HCT116 (cell line): ENCODE measurements around the gene C7orf33. TPM values are rescaled to one million over a fixed set of nuclear protein-coding genes. Genes with fewer than 3 reads are reported as not detected.

Experiments used
- ATAC-seq: fragments of 200-7000 bp; cut with Tn5 transposase; 2 replicates; pipeline ENCODE4 v1.9.1; 2020; ENCODE audit warnings: mild to moderate bottlenecking, moderate library complexity
- Bru-seq: library from RNA; stranded (reverse); fragments of 400-500 nt; gene quantifications from one replicate; lab custom pipeline; 2021; lab: Mats Ljungman, UMichigan
- BruChase-seq, 2 experiments: library from RNA; stranded (reverse); fragments of 400-500 nt; gene quantifications; one replicate each; lab custom pipeline; 2021; lab: Mats Ljungman, UMichigan
- BruUV-seq: library from RNA; stranded (reverse); fragments of 400-500 nt; replicated peaks from 2 replicates; lab custom pipeline; 2021; lab: Mats Ljungman, UMichigan
- CTCF ChIA-PET: fragments of 300-600 bp; sonication (Branson Sonifier 250); formaldehyde crosslinking; loops from one replicate; lab custom pipeline; 2021; ENCODE audit warnings: antibody characterized with exemption; lab: Charles Lee
- POLR2A ChIA-PET: fragments of 300-600, 350-600 bp; sonication (Branson Sonifier 250); formaldehyde crosslinking; loops from one replicate; lab custom pipeline; 2021; ENCODE audit warnings: antibody characterized with exemption; lab: Charles Lee
- RAD21 ChIA-PET, 2 experiments: fragments of 300-600 bp; sonication (Branson Sonifier 250); formaldehyde crosslinking; loops; one replicate each; lab custom pipeline; 2023; ENCODE audit warnings: low total read pairs in 2 of 2; ENCODE audit not compliant: uncharacterized antibody in 2 of 2, unreplicated experiment in 2 of 2, low non-redundant PET in 1 of 2; lab: Charles Lee
- DNase-seq: peaks from one replicate; pipeline ENCODE4 v3.0.0-alpha.2; 2010; ENCODE audit warnings: low read depth, low spot score
- H2AFZ ChIP-seq: fragments of 200-600 bp; shearing (Covaris generic), sonication (generic); 2 replicates; pipeline ENCODE4 v1.6.1; 2017; ENCODE audit warnings: low read depth, mixed run types, mixed read lengths, antibody characterized with exemption, low read length; ENCODE audit not compliant: poor library complexity, severe bottlenecking
- H3K27ac ChIP-seq: 2 replicates; pipeline ENCODE4 v1.5.1; 2012; ENCODE audit warnings: low read depth, low read length
- H3K27me3 ChIP-seq: fragments of 200-600 bp; sonication (generic); 2 replicates; pipeline ENCODE4 v1.6.1; 2016; ENCODE audit warnings: mixed run types, low read length, mixed read lengths; ENCODE audit not compliant: insufficient read depth
- H3K36me3 ChIP-seq, 2 experiments: fragments of 200-500 bp in 1 of 2; fragments of 200-600 bp in 1 of 2; sonication (Bioruptor generic) in 1 of 2; sonication (generic) in 1 of 2; 2 replicates each; pipeline versions ENCODE4 v1.5.1 to v1.6.1; 2014 to 2016; ENCODE audit warnings: low read length in 2 of 2, inconsistent platforms in 1 of 2, mixed read lengths in 1 of 2, mixed run types in 1 of 2; ENCODE audit not compliant: insufficient read depth in 2 of 2, control insufficient read depth in 1 of 2
- H3K4me1 ChIP-seq, 2 experiments: fragments of 200-600 bp in 1 of 2; sonication (generic) in 1 of 2; 2 replicates each; pipeline versions ENCODE4 v1.5.1 to v1.6.1; 2012 to 2017; ENCODE audit warnings: low read length in 2 of 2, inconsistent platforms in 1 of 2, mild to moderate bottlenecking in 1 of 2, mixed read lengths in 1 of 2, mixed run types in 1 of 2, moderate library complexity in 1 of 2; ENCODE audit not compliant: insufficient read depth in 2 of 2, control insufficient read depth in 1 of 2
- H3K4me2 ChIP-seq: fragments of 200-600 bp; sonication (generic); 2 replicates; pipeline ENCODE4 v1.6.1; 2017; ENCODE audit warnings: mixed run types, low read length, mixed read lengths
- H3K4me3 ChIP-seq, 2 experiments: fragments of 200-600 bp in 1 of 2; sonication (generic) in 1 of 2; replicated peaks in 1 of 2; 2 replicates each; pipeline ENCODE4 v1.5.1; 2011 to 2016; ENCODE audit warnings: low read length in 2 of 2, control low read depth in 1 of 2, low read depth in 1 of 2, mild to moderate bottlenecking in 1 of 2, mixed read lengths in 1 of 2, mixed run types in 1 of 2
- H3K79me2 ChIP-seq: fragments of 200-600 bp; sonication (generic); 2 replicates; pipeline ENCODE4 v1.6.1; 2017; ENCODE audit warnings: mild to moderate bottlenecking, mixed run types, low read length, moderate library complexity, mixed read lengths; ENCODE audit not compliant: insufficient read depth
- H3K9ac ChIP-seq: fragments of 200-600 bp; sonication (generic); 2 replicates; pipeline ENCODE4 v1.6.1; 2016; ENCODE audit warnings: low read length, mixed read lengths
- H3K9me2 ChIP-seq: fragments of 200-600 bp; sonication (generic), shearing (Covaris generic); 2 replicates; pipeline ENCODE4 v1.6.1; 2017; ENCODE audit warnings: mixed run types, mild to moderate bottlenecking, moderate library complexity; ENCODE audit not compliant: insufficient read depth
- H3K9me3 ChIP-seq, 2 experiments: fragments of 200-500 bp in 1 of 2; fragments of 200-600 bp in 1 of 2; sonication (Bioruptor generic) in 1 of 2; sonication (generic) in 1 of 2; 2 replicates each; pipeline ENCODE4 v1.6.1; 2014 to 2017; ENCODE audit warnings: low read length in 2 of 2, mixed read lengths in 2 of 2, inconsistent platforms in 1 of 2, low read depth in 1 of 2, mild to moderate bottlenecking in 1 of 2, mixed run types in 1 of 2, moderate library complexity in 1 of 2; ENCODE audit not compliant: control insufficient read depth in 1 of 2, insufficient read depth in 1 of 2
- H4K20me1 ChIP-seq: fragments of 200-600 bp; sonication (generic), shearing (Covaris generic); 2 replicates; pipeline ENCODE4 v1.6.1; 2017; ENCODE audit warnings: mixed run types, mild to moderate bottlenecking, moderate library complexity; ENCODE audit not compliant: insufficient read depth
- CBX3 ChIP-seq: IDR thresholded peaks from 2 replicates; pipeline ENCODE4 v1.6.1; 2012; ENCODE audit warnings: low read depth
- CEBPB ChIP-seq: IDR thresholded peaks from 2 replicates; pipeline ENCODE4 v1.6.1; 2012; ENCODE audit warnings: low read depth
- EGR1 ChIP-seq: IDR thresholded peaks from 2 replicates; pipeline ENCODE4 v1.6.1; 2012; ENCODE audit warnings: low read depth
- ELF1 ChIP-seq: IDR thresholded peaks from 2 replicates; pipeline ENCODE4 v1.6.1; 2012; ENCODE audit warnings: low read depth, borderline replicate concordance
- EZH2 ChIP-seq: fragments of 200-600 bp; sonication (generic); IDR thresholded peaks from 2 replicates; pipeline ENCODE4 v1.6.1; 2017; ENCODE audit warnings: antibody characterized with exemption, mixed run types
- EZH2phosphoT487 ChIP-seq: fragments of 200-600 bp; IDR thresholded peaks from 2 replicates; pipeline ENCODE4 v1.6.1; 2018; ENCODE audit warnings: antibody characterized with exemption, borderline replicate concordance
- FOSL1 ChIP-seq: IDR thresholded peaks from 2 replicates; pipeline ENCODE4 v1.6.1; 2012; ENCODE audit warnings: low read depth
- JUND ChIP-seq: IDR thresholded peaks from 2 replicates; pipeline ENCODE4 v1.6.1; 2012
- POLR2A ChIP-seq: IDR thresholded peaks from 2 replicates; pipeline ENCODE4 v1.7.0; 2011; ENCODE audit warnings: borderline replicate concordance; ENCODE audit not compliant: insufficient read depth, insufficient read length; ENCODE audit errors: extremely low read depth
- RAD21 ChIP-seq: IDR thresholded peaks from 2 replicates; pipeline ENCODE4 v1.6.1; 2012; ENCODE audit warnings: low read depth, mild to moderate bottlenecking
- REST ChIP-seq: IDR thresholded peaks from 2 replicates; pipeline ENCODE4 v1.6.1; 2012; ENCODE audit warnings: low read depth
- SIN3A ChIP-seq: IDR thresholded peaks from 2 replicates; pipeline ENCODE4 v1.6.1; 2012; ENCODE audit warnings: low read depth
- SRF ChIP-seq: IDR thresholded peaks from 2 replicates; pipeline ENCODE4 v1.6.1; 2012; ENCODE audit warnings: low read depth
- TCF7L2 ChIP-seq: IDR thresholded peaks from 2 replicates; pipeline ENCODE4 v1.7.0; 2011; ENCODE audit warnings: borderline replicate concordance, inconsistent platforms; ENCODE audit not compliant: insufficient read depth, insufficient read length; ENCODE audit errors: extremely low read depth
- ZBTB33 ChIP-seq: IDR thresholded peaks from 2 replicates; pipeline ENCODE4 v1.6.1; 2011; ENCODE audit warnings: mild to moderate bottlenecking, low read length, moderate library complexity; ENCODE audit not compliant: insufficient replicate concordance; ENCODE audit errors: extremely low read depth
- ZFX ChIP-seq: fragments of 450-650 bp; IDR thresholded peaks from 2 replicates; pipeline ENCODE4 v1.6.1; 2017
- ZNF274 ChIP-seq: fragments of 200-500 bp; sonication (Bioruptor generic); IDR thresholded peaks from 2 replicates; pipeline ENCODE4 v1.6.1; 2014; ENCODE audit warnings: mild to moderate bottlenecking, low read depth, low read length, inconsistent platforms
- intact Hi-C: fragments of 100-400 bp; cut with micrococcal nuclease; formaldehyde crosslinking; loops from 2 replicates; pipeline ENCODE4 v1.10.0; 2022
- long read RNA-seq: library from polyadenylated mRNA; unstranded; transcript quantifications from one replicate; pipeline ENCODE4 v2.0.0, GENCODE V29; 2021; ENCODE audit not compliant: unreplicated experiment
- polyA plus RNA-seq: library from polyadenylated mRNA; unstranded; fragments of >200 nt; gene quantifications from 2 replicates; pipeline ENCODE4 v1.2.1, GENCODE V29; 2012; ENCODE audit warnings: missing spikeins
- total RNA-seq: library from RNA; stranded (reverse); gene quantifications from one replicate; pipeline ENCODE4 v1.2.1, GENCODE V29; 2021; ENCODE audit not compliant: unreplicated experiment

C7orf33 gene
- not detected for total RNA-seq
- polyA plus RNA-seq = not detected in 2 replicates
- Bru-seq, nascent RNA = not detected
- not detected for BruChase-seq, experiment 1, labeled RNA remaining after a 6-hour chase
- BruChase-seq, experiment 2, labeled RNA remaining after a 2-hour chase = not detected
- long read RNA-seq = 0 reads

- no peaks in the 10 kb centered on the region for H3K36me3 ChIP-seq
- no peak for DNase-seq
- no peak within 1 kb of the TSS for H3K9ac ChIP-seq
- no TSS peak for BruUV-seq
- RAD21 ChIA-PET = no interaction called here
- no peaks in the 10 kb centered on the region for H4K20me1 ChIP-seq
- no peaks in the 10 kb centered on the region for H3K79me2 ChIP-seq
- H2AFZ ChIP-seq = no peak within 1 kb of the TSS
- POLR2A ChIA-PET = no interaction called here
- CTCF ChIA-PET = no interaction called here
- no peaks in the 10 kb centered on the region for H3K9me2 ChIP-seq
- no peak for TF ChIP-seq ELF1
- no peak for TF ChIP-seq EZH2phosphoT487
- TF ChIP-seq ZFX = no peak
- TF ChIP-seq SRF = no peak
- no peak for TF ChIP-seq TCF7L2
- no peak for TF ChIP-seq EGR1
- TF ChIP-seq EZH2 = no peak
- no peak for TF ChIP-seq POLR2A
- no peak for TF ChIP-seq ZBTB33
- no peak for TF ChIP-seq CBX3
- TF ChIP-seq JUND = no peak
- no peak for TF ChIP-seq CEBPB
- no peak for TF ChIP-seq REST
- TF ChIP-seq FOSL1 = no peak
- TF ChIP-seq SIN3A = no peak
- TF ChIP-seq RAD21 = no peak
- TF ChIP-seq ZNF274 = no peak
- TF ChIP-seq, all 23 proteins: peak for 0
- no peak within 1 kb of the TSS for H3K4me3 ChIP-seq
- ATAC-seq = no peak
- H3K27ac ChIP-seq = no peak within 1 kb of the TSS
- intact Hi-C loops = no loop called here
- H3K27me3 ChIP-seq = peaks cover 9% of the 10 kb centered on the region; the same call in 1 of the 2 replicates
- no peaks in the 10 kb centered on the region for H3K4me1 ChIP-seq
- no peak within 1 kb of the TSS for H3K4me2 ChIP-seq
- H3K9me3 ChIP-seq = no peaks in the 10 kb centered on the region
These were observed at the start of gene C7orf33 for GRCh38 chr7:148590471-148590870. C7orf33 (plus strand) TSS chr7:148590766; CDS start chr7:148590926, 160 bp downstream.
